GM11168 (cell line): Measurements from ENCODE around the gene IL1RAPL1.
"Not testable (repeated sequence)": the region's sequence is repeated elsewhere in the genome, so short reads cannot be mapped to it uniquely, and the experiment has no call there.

Source experiments
- in situ Hi-C: fragments of 300-500 bp; cut with MboI; formaldehyde crosslinking; loops from one replicate; pipeline ENCODE4 v1.12.0; 2022; ENCODE audit warnings: low sequenced_read_pairs; ENCODE audit not compliant: unreplicated experiment

IL1RAPL1 gene

GRCh38 chrX:28756647-28757046 is 169.4 kb downstream of the IL1RAPL1 start:
- in situ Hi-C loops = no loop called here

GRCh38 chrX:28757290-28757689 is 170.0 kb downstream of the IL1RAPL1 start:
- in situ Hi-C loops = no loop called here

GRCh38 chrX:28766561-28766960 is 179.3 kb downstream of the IL1RAPL1 start:
- in situ Hi-C loops = not testable (repeated sequence)

- in situ Hi-C loops = no loop called here
These were observed 186.6 kb downstream of the IL1RAPL1 start for GRCh38 chrX:28773807-28774206.

- in situ Hi-C loops = no loop called here
These were observed 200.0 kb downstream of the IL1RAPL1 start for GRCh38 chrX:28787206-28787605.

GRCh38 chrX:28800671-28801070 is 213.4 kb downstream of the IL1RAPL1 start:
- in situ Hi-C loops = not testable (repeated sequence)

GRCh38 chrX:28802625-28803024 is 215.4 kb downstream of the IL1RAPL1 start:
- in situ Hi-C loops = no loop called here

GRCh38 chrX:28835991-28836390 is 248.7 kb downstream of the IL1RAPL1 start:
- in situ Hi-C loops = no loop called here

- in situ Hi-C loops = no loop called here
These were observed 256.6 kb downstream of the IL1RAPL1 start for GRCh38 chrX:28843817-28844216.

- in situ Hi-C loops = no loop called here
These were observed 260.2 kb downstream of the IL1RAPL1 start for GRCh38 chrX:28847423-28847822.

GRCh38 chrX:28848707-28849106 is 261.5 kb downstream of the IL1RAPL1 start:
- in situ Hi-C loops = no loop called here

GRCh38 chrX:28850955-28851354 is 263.7 kb downstream of the IL1RAPL1 start:
- in situ Hi-C loops = no loop called here

GRCh38 chrX:28851871-28852270 is 264.6 kb downstream of the IL1RAPL1 start:
- in situ Hi-C loops = no loop called here

GRCh38 chrX:28854637-28855036 is 267.4 kb downstream of the IL1RAPL1 start:
- in situ Hi-C loops = no loop called here

- in situ Hi-C loops = no loop called here
These were observed 289.2 kb downstream of the IL1RAPL1 start for GRCh38 chrX:28876408-28876807.

- in situ Hi-C loops = no loop called here
These were observed 289.7 kb downstream of the IL1RAPL1 start for GRCh38 chrX:28876901-28877300.

GRCh38 chrX:28880136-28880535 is 292.9 kb downstream of the IL1RAPL1 start:
- in situ Hi-C loops = no loop called here

- in situ Hi-C loops = no loop called here
These were observed 297.6 kb downstream of the IL1RAPL1 start for GRCh38 chrX:28884823-28885222.

- in situ Hi-C loops = no loop called here
These were observed 301.2 kb downstream of the IL1RAPL1 start for GRCh38 chrX:28888416-28888815.

GRCh38 chrX:28889591-28890090 is 302.4 kb downstream of the IL1RAPL1 start:
- in situ Hi-C loops = no loop called here

GRCh38 chrX:28901637-28902036 is 314.4 kb downstream of the IL1RAPL1 start:
- in situ Hi-C loops = no loop called here

GRCh38 chrX:28910487-28910886 is 323.2 kb downstream of the IL1RAPL1 start:
- in situ Hi-C loops = no loop called here
